IMR-90 (cell line): ENCODE data around the gene NIPAL3. TPM values are rescaled to one million over a fixed set of nuclear protein-coding genes. Genes with fewer than 3 reads are reported as not detected.

Source experiments
- ATAC-seq: fragments of 200-7000 bp; cut with Tn5 transposase; 2 replicates; pipeline ENCODE4 v1.9.1; 2020; ENCODE audit warnings: low read depth, mild to moderate bottlenecking, moderate library complexity
- BruUV-seq: library from RNA; stranded (reverse); fragments of 400-500 nt; replicated peaks from 2 replicates; lab custom pipeline; 2021; lab: Mats Ljungman, UMichigan
- CTCF ChIA-PET: fragments of 300-600 bp; formaldehyde crosslinking; extraction: SDS; loops from one replicate; lab custom pipeline; 2021; ENCODE audit warnings: antibody characterized with exemption; lab: Yijun Ruan, JAX
- POLR2A ChIA-PET: fragments of 300-600 bp; sonication (Branson Sonifier 250); formaldehyde crosslinking; loops from one replicate; lab custom pipeline; 2022; ENCODE audit warnings: antibody characterized with exemption; ENCODE audit not compliant: unreplicated experiment; lab: Charles Lee
- DNase-seq: peaks from one replicate; pipeline ENCODE4 v3.0.0; 2013
- H2AFZ ChIP-seq: replicated peaks from 2 replicates; pipeline ENCODE3; 2013; ENCODE audit warnings: low read length, mild to moderate bottlenecking; ENCODE audit not compliant: poor library complexity
- H2AK5ac ChIP-seq: 2 replicates; pipeline ENCODE4 v1.6.1; 2013; ENCODE audit warnings: low read depth, low read length, inconsistent platforms
- H2AK9ac ChIP-seq: replicated peaks from 2 replicates; pipeline ENCODE3; 2013; ENCODE audit warnings: mild to moderate bottlenecking, low read depth, low read length, moderate library complexity; ENCODE audit not compliant: poor library complexity
- H2BK120ac ChIP-seq: 2 replicates; pipeline ENCODE4 v1.6.1; 2013; ENCODE audit warnings: low read depth, low read length, inconsistent platforms
- H2BK15ac ChIP-seq: 3 replicates; pipeline ENCODE4 v1.6.1; 2013; ENCODE audit warnings: low read depth, low read length, inconsistent platforms
- H2BK20ac ChIP-seq: 2 replicates; pipeline ENCODE4 v1.6.1; 2013; ENCODE audit warnings: low read depth, mild to moderate bottlenecking, inconsistent platforms, low read length, moderate library complexity
- H2BK5ac ChIP-seq: 2 replicates; pipeline ENCODE4 v1.6.1; 2013; ENCODE audit warnings: mild to moderate bottlenecking, low read depth, low read length, inconsistent platforms; ENCODE audit not compliant: poor library complexity, severe bottlenecking
- H3K14ac ChIP-seq: replicated peaks from 2 replicates; pipeline ENCODE4 v1.6.1; 2013; ENCODE audit warnings: low read depth, low read length, inconsistent platforms
- H3K18ac ChIP-seq: 2 replicates; pipeline ENCODE4 v1.6.1; 2013; ENCODE audit warnings: low read depth, low read length, control low read depth
- H3K23ac ChIP-seq: 2 replicates; pipeline ENCODE4 v1.6.1; 2013; ENCODE audit warnings: low read depth, low read length, inconsistent platforms
- H3K27ac ChIP-seq: 2 replicates; pipeline ENCODE4 v1.5.1; 2013; ENCODE audit warnings: mild to moderate bottlenecking, control low read depth, low read length; ENCODE audit not compliant: insufficient read depth
- H3K27me3 ChIP-seq: 2 replicates; pipeline ENCODE4 v1.6.1; 2013; ENCODE audit warnings: low read length; ENCODE audit not compliant: control insufficient read depth, insufficient read depth
- H3K36me3 ChIP-seq: 2 replicates; pipeline ENCODE4 v1.6.1; 2013; ENCODE audit warnings: low read length, mixed read lengths; ENCODE audit not compliant: control insufficient read depth, insufficient read depth
- H3K4ac ChIP-seq: 2 replicates; pipeline ENCODE4 v1.6.1; 2013; ENCODE audit warnings: low read depth, low read length, inconsistent platforms
- H3K4me1 ChIP-seq: 2 replicates; pipeline ENCODE4 v1.6.1; 2013; ENCODE audit warnings: low read length, mixed read lengths; ENCODE audit not compliant: control insufficient read depth, insufficient read depth
- H3K4me2 ChIP-seq: 2 replicates; pipeline ENCODE4 v1.6.1; 2013; ENCODE audit warnings: low read depth, mild to moderate bottlenecking, control low read depth, low read length, moderate library complexity
- H3K4me3 ChIP-seq: 2 replicates; pipeline ENCODE4 v1.5.1; 2013; ENCODE audit warnings: low read depth, mild to moderate bottlenecking, control low read depth, low read length, moderate library complexity; ENCODE audit not compliant: insufficient read depth
- H3K56ac ChIP-seq: 2 replicates; pipeline ENCODE4 v1.6.1; 2013; ENCODE audit warnings: low read length, inconsistent platforms; ENCODE audit not compliant: insufficient read depth; ENCODE audit errors: extremely low read depth
- H3K79me1 ChIP-seq, 2 experiments: 2 replicates each; pipeline ENCODE4 v1.6.1; 2013; ENCODE audit warnings: low read length in 2 of 2, inconsistent platforms in 1 of 2, low read depth in 1 of 2
- H3K9ac ChIP-seq: 2 replicates; pipeline ENCODE4 v1.6.1; 2013; ENCODE audit warnings: low read depth, low read length, control low read depth
- H3K9me1 ChIP-seq: 2 replicates; pipeline ENCODE4 v1.6.1; 2013; ENCODE audit warnings: low read length, inconsistent platforms; ENCODE audit not compliant: insufficient read depth
- H3K9me3 ChIP-seq: 2 replicates; pipeline ENCODE4 v1.6.1; 2013; ENCODE audit warnings: low read length; ENCODE audit not compliant: control insufficient read depth, insufficient read depth
- H4K20me1 ChIP-seq: 2 replicates; pipeline ENCODE4 v1.6.1; 2013; ENCODE audit warnings: low read length, inconsistent platforms; ENCODE audit not compliant: insufficient read depth
- H4K5ac ChIP-seq: 2 replicates; pipeline ENCODE4 v1.6.1; 2013; ENCODE audit warnings: mild to moderate bottlenecking, low read depth, low read length, control low read depth
- H4K8ac ChIP-seq, 2 experiments: 2 replicates each; pipeline ENCODE4 v1.6.1; 2013; ENCODE audit warnings: low read depth in 2 of 2, low read length in 2 of 2, control low read depth in 1 of 2, inconsistent platforms in 1 of 2
- H4K91ac ChIP-seq: 2 replicates; pipeline ENCODE4 v1.6.1; 2013; ENCODE audit warnings: low read depth, low read length, inconsistent platforms; ENCODE audit not compliant: insufficient read depth
- BHLHE40 ChIP-seq: fragments of 150-350 bp; IDR thresholded peaks from 2 replicates; pipeline ENCODE4 v1.6.1; 2016; ENCODE audit warnings: mild to moderate bottlenecking, low read depth, low read length
- CEBPB ChIP-seq: IDR thresholded peaks from 2 replicates; pipeline ENCODE4 v1.6.1; 2012; ENCODE audit warnings: low read depth, low read length, improper control_type of control experiment
- CHD1 ChIP-seq: IDR thresholded peaks from 2 replicates; pipeline ENCODE4 v1.6.1; 2012; ENCODE audit warnings: low read depth, low read length, improper control_type of control experiment
- FOS ChIP-seq: fragments of 150-350 bp; IDR thresholded peaks from 2 replicates; pipeline ENCODE4 v1.6.1; 2016; ENCODE audit warnings: low read depth, low read length
- MAFK ChIP-seq: IDR thresholded peaks from 2 replicates; pipeline ENCODE4 v1.6.1; 2012; ENCODE audit warnings: low read depth, low read length, improper control_type of control experiment
- MXI1 ChIP-seq: IDR thresholded peaks from 2 replicates; pipeline ENCODE4 v1.6.1; 2012; ENCODE audit warnings: low read depth, mild to moderate bottlenecking, low read length, moderate library complexity, borderline replicate concordance
- NFE2L2 ChIP-seq: fragments of 150-350 bp; IDR thresholded peaks from 2 replicates; pipeline ENCODE4 v1.6.1; 2016; ENCODE audit warnings: low read depth, mild to moderate bottlenecking, low read length
- POLR2A ChIP-seq: IDR thresholded peaks from 2 replicates; pipeline ENCODE4 v1.6.1; 2012; ENCODE audit warnings: mild to moderate bottlenecking, low read depth, low read length
- RAD21 ChIP-seq: IDR thresholded peaks from 2 replicates; pipeline ENCODE4 v1.6.1; 2012; ENCODE audit warnings: low read length, improper control_type of control experiment
- RCOR1 ChIP-seq: IDR thresholded peaks from 2 replicates; pipeline ENCODE4 v1.6.1; 2012; ENCODE audit warnings: mild to moderate bottlenecking, low read length, improper control_type of control experiment; ENCODE audit not compliant: insufficient replicate concordance
- RFX5 ChIP-seq: IDR thresholded peaks from 2 replicates; pipeline ENCODE4 v1.8.0; 2012; ENCODE audit warnings: low read depth, mild to moderate bottlenecking, low read length, moderate library complexity
- SMC3 ChIP-seq: fragments of 150-350 bp; IDR thresholded peaks from 2 replicates; pipeline ENCODE4 v1.6.1; 2016; ENCODE audit warnings: low read depth, mild to moderate bottlenecking, antibody characterized with exemption, low read length, moderate library complexity
- USF2 ChIP-seq: fragments of 150-350 bp; IDR thresholded peaks from 2 replicates; pipeline ENCODE4 v1.6.1; 2017; ENCODE audit warnings: mild to moderate bottlenecking, antibody characterized with exemption, low read length, low read depth
- WGBS, 2 experiments: methylation state at CpG; one replicate each; pipeline versions ENCODE4 v1.1.5 to v1.1.7; 2013; ENCODE audit warnings: missing lambda C conversion rate in 2 of 2; ENCODE audit not compliant: insufficient read length in 1 of 2; ENCODE audit errors: extremely low coverage in 2 of 2; 5-methylcytosine and 5-hydroxymethylcytosine counted together
- dilution Hi-C: fragments of 300-500 bp; cut with HindIII; formaldehyde crosslinking; loops from one replicate; pipeline ENCODE4 v1.14.3; 2018; ENCODE audit warnings: low sequenced_read_pairs; ENCODE audit not compliant: unreplicated experiment
- in situ Hi-C: fragments of 300-500 bp; cut with MboI; formaldehyde crosslinking; loops from 3 replicates; pipeline ENCODE4 v1.14.3; 2019; ENCODE audit warnings: low sequenced_read_pairs, inconsistent platforms, mixed read lengths
- intact Hi-C: fragments of 100-400 bp; cut with micrococcal nuclease; formaldehyde crosslinking; loops from 2 replicates; pipeline ENCODE4 v1.10.0; 2022
- polyA plus RNA-seq, 3 experiments: library from polyadenylated mRNA; depleted of rRNA; stranded (reverse); fragments of >200 nt; gene quantifications; 2 replicates each; pipeline ENCODE4 v1.2.3, GENCODE V29; 2012; ENCODE audit warnings: low replicate concordance in 1 of 3
- total RNA-seq: library from RNA; depleted of rRNA; stranded (reverse); fragments of >200 nt; gene quantifications from 2 replicates; pipeline ENCODE4 v1.2.3, GENCODE V29; 2012
- TF ChIP-seq, protein P1 (sequence below): conservative IDR thresholded peaks from 2 replicates; pipeline ENCODE4 v1.5.1; 2012; ENCODE audit warnings: mild to moderate bottlenecking, low read depth, low read length, improper control_type of control experiment
- TF ChIP-seq, protein P2 (sequence below): fragments of 150-350 bp; IDR thresholded peaks from 2 replicates; pipeline ENCODE4 v1.6.1; 2016; ENCODE audit warnings: low read depth, mild to moderate bottlenecking, low read length, moderate library complexity, borderline replicate concordance

NIPAL3 gene
- total and polyA plus RNA-seq, 2 of the 4 experiments (the other 2 are of a cell fraction) = 55.0 to 123 TPM

DNA sequence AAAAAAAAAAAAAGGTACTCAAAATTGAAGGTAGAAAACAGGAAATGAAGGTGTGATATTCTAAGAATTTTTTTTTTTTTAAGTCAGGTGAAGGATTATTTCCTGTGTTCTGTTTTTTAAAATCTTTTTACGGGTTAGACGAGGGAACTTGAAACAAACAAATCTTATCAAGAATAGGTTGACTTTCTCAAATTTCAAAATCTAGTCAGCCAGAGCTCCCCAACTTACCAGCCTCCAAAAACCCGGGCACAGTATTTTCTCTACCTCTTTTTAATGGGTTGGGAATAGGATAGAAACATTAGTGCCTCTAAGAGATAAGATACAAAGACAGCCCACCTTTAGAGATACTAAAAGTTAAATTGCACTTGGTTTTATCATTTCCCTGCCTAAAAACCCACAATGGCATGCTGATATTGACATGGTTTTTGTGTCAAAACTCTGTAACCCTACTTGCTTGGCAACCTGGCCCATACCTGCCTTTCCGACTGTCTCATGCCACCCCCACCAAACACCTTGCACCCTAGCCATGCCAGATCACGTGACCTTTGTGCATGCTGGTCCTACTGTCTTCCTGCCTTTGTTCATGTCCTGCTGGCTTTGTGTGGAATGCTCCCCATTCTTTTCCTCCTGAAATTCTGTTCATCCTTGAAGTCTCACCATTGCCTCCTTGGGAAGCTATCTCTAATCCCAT is 91.2 kb downstream of the NIPAL3 start:
- DNase-seq (no peak), ATAC-seq (no peak)
- no peak overlapping the region for H2BK20ac ChIP-seq
- no peaks in the 10 kb centered on the region; the same call in 1 of the 2 replicates for H4K20me1 ChIP-seq
- no peak overlapping the region for H2BK15ac ChIP-seq
- intact Hi-C loops = loop anchor here (10.0 kb wide), 1 partner anchor 108 kb away; no protein-coding TSS in a partner anchor
- H3K14ac ChIP-seq = no peak overlapping the region
- H3K4me3 ChIP-seq = no peak overlapping the region
- H3K4me2 ChIP-seq = no peak overlapping the region
- H3K27me3 ChIP-seq = no peaks in the 10 kb centered on the region
- no peak overlapping the region for H2AFZ ChIP-seq
- H3K36me3 ChIP-seq = no peaks in the 10 kb centered on the region; the same call in 1 of the 2 replicates
- H3K4me1 ChIP-seq = no peaks in the 10 kb centered on the region
- BruUV-seq = no TSS peak
- CTCF ChIA-PET = no interaction called here
- H2AK9ac ChIP-seq = no peak overlapping the region
- no peak overlapping the region for H3K27ac ChIP-seq
- H4K91ac ChIP-seq = no peak overlapping the region
- H3K9ac ChIP-seq = no peak overlapping the region
- H2BK5ac ChIP-seq = no peak overlapping the region
- TF ChIP-seq, protein P1, sequence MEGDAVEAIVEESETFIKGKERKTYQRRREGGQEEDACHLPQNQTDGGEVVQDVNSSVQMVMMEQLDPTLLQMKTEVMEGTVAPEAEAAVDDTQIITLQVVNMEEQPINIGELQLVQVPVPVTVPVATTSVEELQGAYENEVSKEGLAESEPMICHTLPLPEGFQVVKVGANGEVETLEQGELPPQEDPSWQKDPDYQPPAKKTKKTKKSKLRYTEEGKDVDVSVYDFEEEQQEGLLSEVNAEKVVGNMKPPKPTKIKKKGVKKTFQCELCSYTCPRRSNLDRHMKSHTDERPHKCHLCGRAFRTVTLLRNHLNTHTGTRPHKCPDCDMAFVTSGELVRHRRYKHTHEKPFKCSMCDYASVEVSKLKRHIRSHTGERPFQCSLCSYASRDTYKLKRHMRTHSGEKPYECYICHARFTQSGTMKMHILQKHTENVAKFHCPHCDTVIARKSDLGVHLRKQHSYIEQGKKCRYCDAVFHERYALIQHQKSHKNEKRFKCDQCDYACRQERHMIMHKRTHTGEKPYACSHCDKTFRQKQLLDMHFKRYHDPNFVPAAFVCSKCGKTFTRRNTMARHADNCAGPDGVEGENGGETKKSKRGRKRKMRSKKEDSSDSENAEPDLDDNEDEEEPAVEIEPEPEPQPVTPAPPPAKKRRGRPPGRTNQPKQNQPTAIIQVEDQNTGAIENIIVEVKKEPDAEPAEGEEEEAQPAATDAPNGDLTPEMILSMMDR = no peak
- TF ChIP-seq MAFK (no peak), BHLHE40 (no peak), POLR2A (no peak), NFE2L2 (no peak), SMC3 (no peak), RFX5 (no peak), FOS (no peak), CEBPB (no peak), RCOR1 (no peak), USF2 (no peak), MXI1 (no peak), RAD21 (no peak), CHD1 (no peak)
- TF ChIP-seq, protein P2, sequence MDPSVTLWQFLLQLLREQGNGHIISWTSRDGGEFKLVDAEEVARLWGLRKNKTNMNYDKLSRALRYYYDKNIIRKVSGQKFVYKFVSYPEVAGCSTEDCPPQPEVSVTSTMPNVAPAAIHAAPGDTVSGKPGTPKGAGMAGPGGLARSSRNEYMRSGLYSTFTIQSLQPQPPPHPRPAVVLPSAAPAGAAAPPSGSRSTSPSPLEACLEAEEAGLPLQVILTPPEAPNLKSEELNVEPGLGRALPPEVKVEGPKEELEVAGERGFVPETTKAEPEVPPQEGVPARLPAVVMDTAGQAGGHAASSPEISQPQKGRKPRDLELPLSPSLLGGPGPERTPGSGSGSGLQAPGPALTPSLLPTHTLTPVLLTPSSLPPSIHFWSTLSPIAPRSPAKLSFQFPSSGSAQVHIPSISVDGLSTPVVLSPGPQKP = no peak
- 88% methylated on average over 1 of the region's 5 CpGs; no CpG with 5 or more reads in 1 of the 2 experiments for WGBS, 2 experiments
- no peak overlapping the region for H3K56ac ChIP-seq
- no peak overlapping the region for H2BK120ac ChIP-seq
- no peak overlapping the region for H3K23ac ChIP-seq
- peaks cover 12% of the 10 kb centered on the region; the same call in 1 of the 2 replicates for H3K9me1 ChIP-seq
- peaks cover 12 to 25% of the 10 kb centered on the region in 2 experiments for H3K79me1 ChIP-seq
- no peak overlapping the region for H4K5ac ChIP-seq
- no peaks in the 10 kb centered on the region for H3K9me3 ChIP-seq
- in situ Hi-C loops = no loop called here
- POLR2A ChIA-PET = no interaction called here
- H2AK5ac ChIP-seq = no peak overlapping the region
- no peak overlapping the region for H3K18ac ChIP-seq
- dilution Hi-C loops = no loop called here
- no peak overlapping the region for H3K4ac ChIP-seq
- no peak overlapping the region for H4K8ac ChIP-seq
